Thyroid gland (tissue), 4 donors: ENCODE measurements around the gene ATP6V1G2.

Experiments used
- CTCF ChIP-seq, 6 experiments: fragments of 200-600 bp in 3 of 6; fragments of 450-650 bp in 3 of 6; sonication (generic) in 3 of 6; IDR thresholded peaks; one replicate each; pipeline ENCODE4 v1.5.1; 2016 to 2019; ENCODE audit warnings: antibody characterized with exemption in 6 of 6, mild to moderate bottlenecking in 2 of 6, inconsistent platforms in 1 of 6, moderate library complexity in 1 of 6
- POLR2A ChIP-seq, 2 donors: fragments of 450-650 bp; IDR thresholded peaks; one replicate each; pipeline ENCODE4 v1.6.1; 2017; ENCODE audit warnings: antibody characterized with exemption in 2 of 2, mild to moderate bottlenecking in 2 of 2, moderate library complexity in 1 of 2

GRCh38 chr6:31592396-31592771, 46.0 kb upstream of the ATP6V1G2 start:
- no peak for TF ChIP-seq CTCF (IDR thresholded peaks at IDR 0.05)
- no peak for TF ChIP-seq POLR2A (IDR thresholded peaks at IDR 0.05)
